ENCODE measurements around the gene TAGLN.

GRCh38 chr11:117175104-117175503 is 24.1 kb upstream of the TAGLN start:
- TF ChIP-seq CTCF (IDR thresholded peaks at IDR 0.05) (no peak), POLR2A (IDR thresholded peaks at IDR 0.05) (no peak)

All from uterus (tissue), 2 donors.